GM10248 (cell line): Measurements from ENCODE around the gene CSMD2.

ENCODE experiments used
- CTCF ChIA-PET: fragments of 300-600 bp; sonication (Branson Sonifier 250); formaldehyde crosslinking; extraction: SDS; loops from one replicate; lab custom pipeline; 2021; ENCODE audit warnings: antibody characterized with exemption; lab: Yijun Ruan, JAX
- POLR2A ChIA-PET: fragments of 350-650 bp; sonication (Branson Sonifier 250); formaldehyde crosslinking; extraction: SDS; loops from one replicate; lab custom pipeline; 2020; ENCODE audit warnings: antibody characterized with exemption; lab: Yijun Ruan, JAX
- DNase-seq: peaks from one replicate; pipeline ENCODE4 v3.0.0; 2012; ENCODE audit errors: extremely low spot score
- TF ChIP-seq, protein P1 (sequence below): IDR thresholded peaks from 2 replicates; pipeline ENCODE4 v1.5.1; 2012; ENCODE audit warnings: mild to moderate bottlenecking, low read depth; ENCODE audit errors: extremely low read depth, missing control alignments, control extremely low read depth

The CSMD2 gene

DNA sequence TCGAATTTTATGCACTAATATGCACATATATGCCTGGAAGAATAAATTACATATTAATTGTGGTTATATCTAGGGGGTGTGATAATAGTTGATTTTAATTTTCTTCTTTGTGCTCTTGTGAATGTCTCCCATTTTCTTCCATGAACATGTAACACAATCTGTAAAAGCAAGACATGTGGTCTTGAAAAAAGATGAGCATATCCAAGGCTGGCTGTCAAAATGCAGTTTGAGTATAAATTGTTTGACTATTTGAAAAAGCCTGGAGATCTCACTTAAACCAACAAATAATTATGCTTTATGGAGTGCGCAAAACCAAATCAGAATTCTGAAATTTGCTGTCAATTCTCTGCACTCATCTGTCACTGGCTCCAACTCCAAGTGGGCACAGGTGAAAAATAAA is 157.3 kb downstream of the CSMD2 start:
- TF ChIP-seq, protein P1, sequence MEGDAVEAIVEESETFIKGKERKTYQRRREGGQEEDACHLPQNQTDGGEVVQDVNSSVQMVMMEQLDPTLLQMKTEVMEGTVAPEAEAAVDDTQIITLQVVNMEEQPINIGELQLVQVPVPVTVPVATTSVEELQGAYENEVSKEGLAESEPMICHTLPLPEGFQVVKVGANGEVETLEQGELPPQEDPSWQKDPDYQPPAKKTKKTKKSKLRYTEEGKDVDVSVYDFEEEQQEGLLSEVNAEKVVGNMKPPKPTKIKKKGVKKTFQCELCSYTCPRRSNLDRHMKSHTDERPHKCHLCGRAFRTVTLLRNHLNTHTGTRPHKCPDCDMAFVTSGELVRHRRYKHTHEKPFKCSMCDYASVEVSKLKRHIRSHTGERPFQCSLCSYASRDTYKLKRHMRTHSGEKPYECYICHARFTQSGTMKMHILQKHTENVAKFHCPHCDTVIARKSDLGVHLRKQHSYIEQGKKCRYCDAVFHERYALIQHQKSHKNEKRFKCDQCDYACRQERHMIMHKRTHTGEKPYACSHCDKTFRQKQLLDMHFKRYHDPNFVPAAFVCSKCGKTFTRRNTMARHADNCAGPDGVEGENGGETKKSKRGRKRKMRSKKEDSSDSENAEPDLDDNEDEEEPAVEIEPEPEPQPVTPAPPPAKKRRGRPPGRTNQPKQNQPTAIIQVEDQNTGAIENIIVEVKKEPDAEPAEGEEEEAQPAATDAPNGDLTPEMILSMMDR: no peak
- POLR2A ChIA-PET: no interaction called here
- CTCF ChIA-PET: interaction anchor here (1.3 kb wide), 1 partner anchor 13 kb away, joined by 4 read pairs; no protein-coding TSS in a partner anchor
- no peak for DNase-seq

GRCh38 chr1:34005309-34005708 is 159.7 kb downstream of the CSMD2 start:
- CTCF ChIA-PET: no interaction called here
- TF ChIP-seq, protein P1: no peak
- no peak for DNase-seq
- POLR2A ChIA-PET: no interaction called here

GRCh38 chr1:34002810-34003209 is 162.2 kb downstream of the CSMD2 start:
- TF ChIP-seq, protein P1: no peak
- DNase-seq: no peak
- CTCF ChIA-PET: interaction anchor here (1.2 kb wide), 1 partner anchor 11 kb away, joined by 3 read pairs; no protein-coding TSS in a partner anchor
- POLR2A ChIA-PET: no interaction called here

- no peak for DNase-seq
- ChIA-PET CTCF (interaction anchor here (0.6 to 1.6 kb wide), 2 partner anchors 16 to 600 kb away, joined by 3 to 6 read pairs; no protein-coding TSS in a partner anchor), POLR2A (no interaction called here)
- TF ChIP-seq, protein P1: no peak
Measured at GRCh38 chr1:33997127-33998036, 167.6 kb downstream of the CSMD2 start.

GRCh38 chr1:33996281-33996680 is 168.7 kb downstream of the CSMD2 start:
- CTCF ChIA-PET: no interaction called here
- no peak for DNase-seq
- TF ChIP-seq, protein P1: no peak
- POLR2A ChIA-PET: no interaction called here

GRCh38 chr1:33993301-33993700 is 171.7 kb downstream of the CSMD2 start:
- CTCF ChIA-PET: no interaction called here
- POLR2A ChIA-PET: no interaction called here
- no peak for DNase-seq

More at GRCh38 chr1:33993301-33993700, 171.7 kb downstream of the CSMD2 start:
- TF ChIP-seq, protein P1: no peak
